Stimulated activated CD4-positive, alpha-beta T cell treated with anti-CD3 and anti-CD28 coated beads, TNF-alpha, amount 100 ng/mL, for 24 hours (primary cell): Measurements from ENCODE around the gene NAP1L3.

Experiments
- DNase-seq, 3 experiments: peaks; one replicate each; pipeline ENCODE4 v3.0.0-alpha.2; 2020; ENCODE audit warnings: low read depth in 3 of 3

NAP1L3 gene

GRCh38 chrX:93673056-93673868 is at the start of gene NAP1L3:
Gene NAP1L3 (minus strand): TSS chrX:93673578. CDS start chrX:93673304, 274 bp downstream.
- DNase-seq: peak; percentile 12 to 54 (median 24)

GRCh38 chrX:93711076-93711475 is 37.7 kb upstream of the NAP1L3 start:
- DNase-seq: no peak

GRCh38 chrX:93703701-93704100 is 30.3 kb upstream of the NAP1L3 start:
- DNase-seq: no peak

GRCh38 chrX:93695981-93696380 is 22.6 kb upstream of the NAP1L3 start:
- DNase-seq: no peak

- DNase-seq: no peak
These were observed 492 bp upstream of the NAP1L3 start, which contains the start of gene FAM133A for GRCh38 chrX:93673869-93674271. Gene FAM133A (plus strand): TSS chrX:93674206. CDS start chrX:93709420, 35,214 bp downstream.

GRCh38 chrX:93660575-93660974 is 12.8 kb downstream of the NAP1L3 start:
- DNase-seq: no peak

GRCh38 chrX:93649381-93649780 is 24.0 kb downstream of the NAP1L3 start:
- no peak for DNase-seq

GRCh38 chrX:93637591-93637990 is 35.8 kb downstream of the NAP1L3 start:
- DNase-seq: no peak
